ENCODE data around the gene PPP1R13L. TPM values are rescaled to one million over a fixed set of nuclear protein-coding genes. Genes with fewer than 3 reads are reported as not detected.

PPP1R13L gene
- total RNA-seq, 4 donors from 2014 or later: 28.5 to 298 (median 44.4) TPM

DNA sequence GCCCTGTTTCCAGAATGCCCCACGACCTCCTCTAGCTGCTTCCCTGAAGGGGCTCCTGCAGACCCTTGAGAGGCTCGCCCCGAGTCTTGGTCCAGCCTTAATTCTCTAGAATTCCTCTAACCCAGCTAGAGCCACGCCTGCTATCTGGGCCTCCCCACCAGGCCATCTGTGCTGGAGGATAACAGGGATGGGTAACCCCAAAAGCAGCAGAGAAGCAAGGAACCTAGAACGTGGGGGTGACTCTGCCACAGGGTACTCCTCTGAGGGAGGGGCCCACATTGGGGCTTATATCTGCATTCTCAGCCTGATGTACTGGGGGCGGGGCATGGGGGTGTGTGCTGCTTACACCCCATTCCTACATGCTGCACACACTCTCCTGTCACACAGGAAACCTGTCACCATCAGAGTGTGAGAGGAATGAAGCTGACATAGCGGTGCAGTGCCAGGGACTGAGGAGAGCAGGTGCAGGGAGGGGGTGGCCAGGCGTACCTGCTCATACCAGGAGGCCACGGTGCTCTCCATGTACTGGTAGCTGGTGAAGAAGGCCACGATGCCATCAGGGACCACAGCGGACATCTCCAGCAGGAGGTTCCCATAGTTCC, 50.5 kb downstream of the PPP1R13L start:
- TF ChIP-seq, protein P1, sequence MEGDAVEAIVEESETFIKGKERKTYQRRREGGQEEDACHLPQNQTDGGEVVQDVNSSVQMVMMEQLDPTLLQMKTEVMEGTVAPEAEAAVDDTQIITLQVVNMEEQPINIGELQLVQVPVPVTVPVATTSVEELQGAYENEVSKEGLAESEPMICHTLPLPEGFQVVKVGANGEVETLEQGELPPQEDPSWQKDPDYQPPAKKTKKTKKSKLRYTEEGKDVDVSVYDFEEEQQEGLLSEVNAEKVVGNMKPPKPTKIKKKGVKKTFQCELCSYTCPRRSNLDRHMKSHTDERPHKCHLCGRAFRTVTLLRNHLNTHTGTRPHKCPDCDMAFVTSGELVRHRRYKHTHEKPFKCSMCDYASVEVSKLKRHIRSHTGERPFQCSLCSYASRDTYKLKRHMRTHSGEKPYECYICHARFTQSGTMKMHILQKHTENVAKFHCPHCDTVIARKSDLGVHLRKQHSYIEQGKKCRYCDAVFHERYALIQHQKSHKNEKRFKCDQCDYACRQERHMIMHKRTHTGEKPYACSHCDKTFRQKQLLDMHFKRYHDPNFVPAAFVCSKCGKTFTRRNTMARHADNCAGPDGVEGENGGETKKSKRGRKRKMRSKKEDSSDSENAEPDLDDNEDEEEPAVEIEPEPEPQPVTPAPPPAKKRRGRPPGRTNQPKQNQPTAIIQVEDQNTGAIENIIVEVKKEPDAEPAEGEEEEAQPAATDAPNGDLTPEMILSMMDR (IDR thresholded peaks at IDR 0.05): no peak
- TF ChIP-seq POLR2AphosphoS5 (IDR thresholded peaks at IDR 0.05) (no peak), POLR2A (IDR thresholded peaks at IDR 0.05) (no peak), EP300 (IDR thresholded peaks at IDR 0.05; ENCODE audit: low read depth) (no peak)
- WGBS, 2 donors (ENCODE audit: low coverage in 1 of 2): 95% methylated on average over 11 of the region's 11 CpGs; no CpG with 5 or more reads in 1 of the 2 donors
- Histone ChIP-seq H3K9me3 (no peaks in the 10 kb centered on the region), H3K36me3 (no peaks in the 10 kb centered on the region), H3K4me3 (no peak overlapping the region), H3K4me1 (no peaks in the 10 kb centered on the region), H3K27me3 (no peaks in the 10 kb centered on the region), H3K27ac (no peak overlapping the region)
- DNase-seq: no peak
- in situ Hi-C loops (cut with MboI; ENCODE audit: low pct_ligation_motif_present in 1 of 4, low pct_unique_long_range_greater_than_20kb in 1 of 4, low sequenced_read_pairs in 3 of 4): no loop called here
- intact Hi-C loops (cut with DNase I; ENCODE audit: low total_unique reads): no loop called here

DNA sequence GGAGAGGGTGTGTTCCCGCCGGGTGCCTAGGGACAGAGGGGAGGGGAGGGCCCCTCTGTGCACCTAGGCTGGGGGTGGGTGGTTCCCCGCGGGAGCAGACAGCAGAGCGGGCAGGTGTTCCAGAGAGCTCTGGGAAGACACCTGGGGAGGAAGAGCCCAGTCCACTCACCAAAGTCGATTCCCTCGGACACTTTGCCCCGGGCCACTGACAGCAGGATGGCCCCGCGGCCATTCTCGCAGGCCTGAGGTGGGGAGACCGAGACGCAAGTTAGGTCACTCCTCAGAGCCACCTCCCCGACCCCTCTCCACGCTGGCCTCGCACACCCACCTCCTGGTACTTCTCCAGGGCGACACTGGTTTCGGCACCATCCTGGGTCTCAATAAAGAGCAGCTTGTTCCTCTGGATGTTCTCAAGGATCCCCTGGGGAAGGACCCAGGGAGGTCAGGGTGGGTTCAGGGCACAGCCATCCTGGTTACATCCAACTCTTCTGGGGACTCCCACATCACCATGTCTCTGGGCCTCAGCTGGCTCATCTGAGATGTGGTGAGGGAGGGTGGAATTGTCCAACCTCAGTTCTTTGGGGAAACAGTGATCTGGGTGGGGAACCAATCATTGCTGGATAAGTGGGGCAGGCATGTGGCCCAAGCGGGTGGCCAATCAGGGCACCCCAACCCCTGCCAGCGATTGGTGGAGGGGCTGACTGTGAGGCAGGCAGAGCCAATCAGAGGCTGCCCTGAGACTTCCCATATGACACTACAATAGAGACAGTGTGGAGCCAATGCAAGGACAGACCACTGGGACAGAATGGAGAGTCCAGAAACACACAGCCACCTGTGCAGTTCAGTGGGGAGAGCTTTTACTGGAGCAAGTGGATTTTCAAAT, 51.7 kb downstream of the PPP1R13L start:
- no peak for DNase-seq
- intact Hi-C loops (cut with DNase I; ENCODE audit: low total_unique reads): no loop called here

DNA sequence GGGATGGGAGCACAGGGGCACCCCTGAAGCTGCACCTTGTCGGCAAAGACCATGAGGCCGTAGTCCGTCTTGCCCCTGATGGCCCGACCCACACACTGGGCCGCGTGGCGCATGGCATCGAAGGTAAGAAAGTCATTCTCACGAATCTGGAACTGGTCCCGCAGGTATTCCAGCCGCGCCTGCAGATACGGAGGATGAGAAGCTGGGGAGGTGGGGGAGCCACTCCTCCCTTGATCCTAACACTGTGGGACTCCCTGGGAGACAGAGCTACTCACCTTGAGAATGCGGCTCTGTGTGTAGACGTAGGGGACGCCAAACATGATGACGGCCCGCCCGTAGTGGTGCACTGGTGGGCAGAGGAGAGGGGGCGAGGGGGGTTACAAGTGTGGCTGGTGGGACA, 52.4 kb downstream of the PPP1R13L start:
- in situ Hi-C loops (cut with MboI; ENCODE audit: low pct_ligation_motif_present in 1 of 4, low pct_unique_long_range_greater_than_20kb in 1 of 4, low sequenced_read_pairs in 3 of 4): no loop called here
- Histone ChIP-seq H3K4me1 (no peaks in the 10 kb centered on the region), H3K27ac (no peak overlapping the region), H3K36me3 (no peaks in the 10 kb centered on the region), H3K4me3 (no peak overlapping the region), H3K27me3 (peaks cover 6% of the 10 kb centered on the region), H3K9me3 (no peaks in the 10 kb centered on the region)
- no peak for DNase-seq
- intact Hi-C loops (cut with DNase I; ENCODE audit: low total_unique reads): no loop called here
- WGBS, 2 donors (ENCODE audit: low coverage in 1 of 2): 80 to 93% methylated on average over 1 to 20 of the region's 20 CpGs
- TF ChIP-seq EP300 (IDR thresholded peaks at IDR 0.05; ENCODE audit: low read depth) (no peak), POLR2AphosphoS5 (IDR thresholded peaks at IDR 0.05) (no peak), POLR2A (IDR thresholded peaks at IDR 0.05) (no peak)
- TF ChIP-seq, protein P1 (IDR thresholded peaks at IDR 0.05): no peak

More for the DNA sequence above, 51.7 kb downstream of the PPP1R13L start:
- TF ChIP-seq EP300 (IDR thresholded peaks at IDR 0.05; ENCODE audit: low read depth): no peak
- TF ChIP-seq POLR2A (IDR thresholded peaks at IDR 0.05): no peak
- H3K9me3 ChIP-seq: no peaks in the 10 kb centered on the region
- no peaks in the 10 kb centered on the region for H3K4me1 ChIP-seq
- no peak overlapping the region for H3K4me3 ChIP-seq
- no peaks in the 10 kb centered on the region for H3K36me3 ChIP-seq
- no peaks in the 10 kb centered on the region for H3K27me3 ChIP-seq
- no peak overlapping the region for H3K27ac ChIP-seq
- in situ Hi-C loops (cut with MboI; ENCODE audit: low pct_ligation_motif_present in 1 of 4, low pct_unique_long_range_greater_than_20kb in 1 of 4, low sequenced_read_pairs in 3 of 4): no loop called here
- WGBS, 2 donors (ENCODE audit: low coverage in 1 of 2): 95% methylated on average over 19 of the region's 20 CpGs; no CpG with 5 or more reads in 1 of the 2 donors

DNA sequence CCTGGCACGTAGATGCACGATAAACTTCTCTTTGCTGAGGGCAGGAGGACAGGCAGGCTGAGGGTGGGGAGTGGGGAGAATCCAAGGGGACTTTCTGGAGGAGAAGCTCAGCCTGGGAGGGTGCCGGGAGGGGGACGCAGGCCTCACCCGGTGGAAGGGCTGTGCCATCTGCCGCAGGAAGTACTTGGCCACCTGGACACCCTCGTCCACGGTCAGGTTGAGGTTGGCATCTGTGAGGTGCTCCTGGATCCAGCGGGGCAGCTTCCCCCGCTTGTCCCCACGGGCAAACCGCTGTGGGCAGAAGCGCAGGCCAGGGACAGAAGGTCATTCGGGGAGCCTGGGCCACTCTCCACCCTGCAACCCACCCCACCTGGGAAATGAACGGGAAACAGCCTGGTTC, 52.8 kb downstream of the PPP1R13L start:
- Histone ChIP-seq H3K4me3 (no peak overlapping the region), H3K36me3 (no peaks in the 10 kb centered on the region), H3K27ac (no peak overlapping the region), H3K4me1 (no peaks in the 10 kb centered on the region), H3K9me3 (no peaks in the 10 kb centered on the region), H3K27me3 (peaks cover 10% of the 10 kb centered on the region)
- WGBS, 2 donors (ENCODE audit: low coverage in 1 of 2): 91% methylated on average over 15 of the region's 15 CpGs; no CpG with 5 or more reads in 1 of the 2 donors
- intact Hi-C loops (cut with DNase I; ENCODE audit: low total_unique reads) (no loop called here), in situ Hi-C loops (cut with MboI; ENCODE audit: low pct_ligation_motif_present in 1 of 4, low pct_unique_long_range_greater_than_20kb in 1 of 4, low sequenced_read_pairs in 3 of 4) (no loop called here)
- no peak for TF ChIP-seq POLR2AphosphoS5 (IDR thresholded peaks at IDR 0.05)
- TF ChIP-seq EP300 (IDR thresholded peaks at IDR 0.05; ENCODE audit: low read depth): no peak
- DNase-seq: no peak

DNA sequence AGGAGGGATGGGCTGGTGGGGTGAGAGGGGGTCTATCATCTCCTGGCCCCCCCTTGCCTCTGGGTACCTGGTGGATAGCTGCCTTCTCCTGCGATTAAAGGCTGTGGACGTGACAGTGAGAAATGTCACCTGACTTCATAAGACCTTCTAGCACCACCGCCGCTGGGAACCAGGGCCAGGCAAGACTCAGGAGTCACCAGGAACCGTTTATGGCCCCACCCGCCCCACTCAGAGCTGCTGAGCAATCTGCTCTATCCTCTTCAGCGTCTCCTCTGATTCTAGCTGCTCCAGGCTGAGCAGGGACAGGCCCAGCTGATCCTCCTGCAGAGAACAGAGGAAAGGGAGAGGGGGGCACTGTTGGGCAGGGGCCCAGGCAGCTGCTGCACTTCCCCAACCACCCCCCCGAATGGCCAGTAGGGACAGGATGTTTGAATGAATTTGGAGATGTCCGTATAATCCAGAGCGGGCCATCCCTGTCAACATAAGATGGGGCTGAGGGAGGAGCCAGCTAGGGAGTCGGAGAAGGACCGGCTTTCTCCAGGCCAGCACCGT, 53.4 kb downstream of the PPP1R13L start:
- WGBS, 2 donors (ENCODE audit: low coverage in 1 of 2): 77% methylated on average over 13 of the region's 13 CpGs; no CpG with 5 or more reads in 1 of the 2 donors
- intact Hi-C loops (cut with DNase I; ENCODE audit: low total_unique reads) (no loop called here), in situ Hi-C loops (cut with MboI; ENCODE audit: low pct_ligation_motif_present in 1 of 4, low pct_unique_long_range_greater_than_20kb in 1 of 4, low sequenced_read_pairs in 3 of 4) (no loop called here)
- TF ChIP-seq POLR2AphosphoS5 (IDR thresholded peaks at IDR 0.05): no peak
- TF ChIP-seq EP300 (IDR thresholded peaks at IDR 0.05; ENCODE audit: low read depth): no peak
- no peak for TF ChIP-seq POLR2A (IDR thresholded peaks at IDR 0.05)
- TF ChIP-seq, protein P1 (IDR thresholded peaks at IDR 0.05): no peak
- Histone ChIP-seq H3K36me3 (no peaks in the 10 kb centered on the region), H3K4me3 (no peak overlapping the region), H3K9me3 (no peaks in the 10 kb centered on the region), H3K27me3 (peaks cover 16% of the 10 kb centered on the region), H3K4me1 (no peaks in the 10 kb centered on the region), H3K27ac (no peak overlapping the region)
- DNase-seq: no peak
